RPMI7951 (cell line): ENCODE data around the gene CUZD1. TPM values are rescaled to one million over a fixed set of nuclear protein-coding genes. Genes with fewer than 3 reads are reported as not detected.
A peak's percentile ranks its signal among the peaks of the same experiment; 100 is the strongest.

Experiments
- DNase-seq: peaks from one replicate; pipeline ENCODE4 v3.0.0-alpha.2; 2012; ENCODE audit warnings: low read depth
- total RNA-seq: library from RNA; depleted of rRNA; stranded (reverse); fragments of >200 nt; shearing (Covaris generic); gene quantifications from 2 replicates; pipeline ENCODE4 v1.2.3, GENCODE V29; 2014; rRNA removed

Gene CUZD1
- total RNA-seq, 1 experiment from 2014 or later, result 0.48 TPM

- no peak for DNase-seq
These were observed 31.2 kb downstream of the CUZD1 start for GRCh38 chr10:122814493-122814892.

GRCh38 chr10:122812751-122813150 lies 32.9 kb downstream of the CUZD1 start:
- no peak for DNase-seq

GRCh38 chr10:122802282-122802681 lies 43.4 kb downstream of the CUZD1 start:
- no peak for DNase-seq

GRCh38 chr10:122798704-122799231 lies 46.9 kb downstream of the CUZD1 start:
- peak; percentile 10 for DNase-seq

- no peak for DNase-seq
These were observed 48.9 kb downstream of the CUZD1 start for GRCh38 chr10:122796796-122797195.

GRCh38 chr10:122795924-122796323 lies 49.7 kb downstream of the CUZD1 start:
- DNase-seq, result no peak

GRCh38 chr10:122786269-122786668 lies 59.4 kb downstream of the CUZD1 start:
- DNase-seq, result peak; percentile 37

GRCh38 chr10:122782911-122783310 lies 62.7 kb downstream of the CUZD1 start:
- no peak for DNase-seq

Other genes with a start within 250 kb of the CUZD1 start
- gene C10orf120, start 146.0 kb downstream of the CUZD1 start, total RNA-seq, result not detected in 2 replicates
- gene FAM24B, start 33.7 kb upstream of the CUZD1 start, total RNA-seq, result 3.4 and 5.9 TPM in 2 replicates
- gene FAM24A, start 64.8 kb upstream of the CUZD1 start, total RNA-seq, result not detected in 2 replicates
- 6.1 and 6.4 TPM in 2 replicates for gene C10orf88, start 108.4 kb upstream of the CUZD1 start, total RNA-seq
- gene PSTK, start 134.5 kb upstream of the CUZD1 start, total RNA-seq, result 7.4 and 8.5 TPM in 2 replicates
- gene IKZF5, start 162.9 kb upstream of the CUZD1 start, total RNA-seq, result 2.6 and 4.4 TPM in 2 replicates
- 3.8 and 4.2 TPM in 2 replicates for gene ACADSB, start 163.1 kb upstream of the CUZD1 start, total RNA-seq